ENCODE measurements around the gene KIAA0232.

Gene KIAA0232

DNA sequence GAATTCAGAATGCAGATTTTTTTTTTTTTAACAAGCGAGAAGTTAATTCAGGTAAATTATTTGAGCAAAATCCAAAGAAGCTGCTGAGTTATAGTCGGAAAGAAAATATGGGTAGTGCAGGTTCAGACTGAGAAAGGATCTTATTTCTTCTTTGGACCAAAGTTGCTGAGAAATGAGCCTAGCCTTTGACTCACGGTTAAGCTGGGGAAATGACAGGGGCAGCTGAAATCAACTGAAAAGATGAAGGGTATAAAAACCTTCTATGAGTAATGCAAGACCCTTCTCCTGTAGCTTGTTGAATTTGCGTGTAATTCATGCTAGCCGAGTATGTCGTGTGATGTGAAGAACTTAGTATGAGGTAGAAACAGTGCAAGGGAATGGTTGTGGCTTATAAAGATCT is 63.0 kb downstream of the KIAA0232 start:
- H3K4me3 ChIP-seq (ENCODE audit: insufficient read depth, low read length, poor library complexity, severe bottlenecking) = no peak overlapping the region
- H3K79me2 ChIP-seq (ENCODE audit: insufficient read depth, low read length) = no peaks in the 10 kb centered on the region
- H2AFZ ChIP-seq (ENCODE audit: low read depth, low read length, severe bottlenecking) = no peak overlapping the region
- H4K20me1 ChIP-seq (ENCODE audit: low read depth, low read length) = no peaks in the 10 kb centered on the region
- no peak overlapping the region for H3K9ac ChIP-seq (ENCODE audit: low read length)
- no peak overlapping the region for H3K4me2 ChIP-seq (ENCODE audit: low read depth, low read length, poor library complexity, severe bottlenecking)
- H3K27ac ChIP-seq (ENCODE audit: low read depth, low read length) = no peak overlapping the region
- no peaks in the 10 kb centered on the region for H3K9me2 ChIP-seq (replicated peaks; ENCODE audit: insufficient read depth, low read length)
- no peaks in the 10 kb centered on the region for H3K27me3 ChIP-seq (ENCODE audit: low read length)
- no peaks in the 10 kb centered on the region for H3K36me3 ChIP-seq (ENCODE audit: low read length)
- TF ChIP-seq, protein P1, sequence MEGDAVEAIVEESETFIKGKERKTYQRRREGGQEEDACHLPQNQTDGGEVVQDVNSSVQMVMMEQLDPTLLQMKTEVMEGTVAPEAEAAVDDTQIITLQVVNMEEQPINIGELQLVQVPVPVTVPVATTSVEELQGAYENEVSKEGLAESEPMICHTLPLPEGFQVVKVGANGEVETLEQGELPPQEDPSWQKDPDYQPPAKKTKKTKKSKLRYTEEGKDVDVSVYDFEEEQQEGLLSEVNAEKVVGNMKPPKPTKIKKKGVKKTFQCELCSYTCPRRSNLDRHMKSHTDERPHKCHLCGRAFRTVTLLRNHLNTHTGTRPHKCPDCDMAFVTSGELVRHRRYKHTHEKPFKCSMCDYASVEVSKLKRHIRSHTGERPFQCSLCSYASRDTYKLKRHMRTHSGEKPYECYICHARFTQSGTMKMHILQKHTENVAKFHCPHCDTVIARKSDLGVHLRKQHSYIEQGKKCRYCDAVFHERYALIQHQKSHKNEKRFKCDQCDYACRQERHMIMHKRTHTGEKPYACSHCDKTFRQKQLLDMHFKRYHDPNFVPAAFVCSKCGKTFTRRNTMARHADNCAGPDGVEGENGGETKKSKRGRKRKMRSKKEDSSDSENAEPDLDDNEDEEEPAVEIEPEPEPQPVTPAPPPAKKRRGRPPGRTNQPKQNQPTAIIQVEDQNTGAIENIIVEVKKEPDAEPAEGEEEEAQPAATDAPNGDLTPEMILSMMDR (IDR thresholded peaks at IDR 0.05; ENCODE audit: insufficient read depth, low read length, poor library complexity, severe bottlenecking) = no peak
- H3F3A ChIP-seq (ENCODE audit: insufficient read depth) = peaks cover 5% of the 10 kb centered on the region; the same call in 1 of the 2 replicates
- no peaks in the 10 kb centered on the region for H3K9me3 ChIP-seq (ENCODE audit: insufficient read depth, low read length)

DNA sequence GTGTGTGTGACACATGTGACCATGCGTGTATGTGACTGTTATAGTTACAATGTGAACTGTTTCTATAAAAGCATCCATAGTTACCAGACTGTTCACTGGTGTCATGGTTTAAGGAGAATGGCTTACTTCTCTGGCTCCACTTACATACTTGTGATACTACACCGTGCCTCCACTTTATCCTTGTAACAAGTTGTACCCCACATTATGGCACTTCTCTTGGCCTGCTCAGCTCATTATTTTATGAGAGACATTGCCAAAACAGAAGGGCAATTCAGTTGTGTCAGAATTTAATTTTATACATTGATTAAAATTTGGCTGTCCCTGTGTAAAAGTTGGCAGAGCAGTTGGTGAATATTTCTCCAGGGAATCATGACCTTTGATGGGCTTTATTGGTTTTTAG is 64.7 kb downstream of the KIAA0232 start:
- no peaks in the 10 kb centered on the region for H3K79me2 ChIP-seq (ENCODE audit: insufficient read depth, low read length)
- peaks cover under 1% of the 10 kb centered on the region; the same call in 1 of the 2 replicates for H3F3A ChIP-seq (ENCODE audit: insufficient read depth)
- H4K20me1 ChIP-seq (ENCODE audit: low read depth, low read length) = no peaks in the 10 kb centered on the region
- H3K9me3 ChIP-seq (ENCODE audit: insufficient read depth, low read length) = no peaks in the 10 kb centered on the region
- H2AFZ ChIP-seq (ENCODE audit: low read depth, low read length, severe bottlenecking) = no peak overlapping the region
- TF ChIP-seq, protein P1 (IDR thresholded peaks at IDR 0.05; ENCODE audit: insufficient read depth, low read length, poor library complexity, severe bottlenecking) = no peak
- TF ChIP-seq EZH2phosphoT487 (conservative IDR thresholded peaks at IDR 0.05; ENCODE audit: low read length) = no peak
- no peak overlapping the region for H3K4me3 ChIP-seq (ENCODE audit: insufficient read depth, low read length, poor library complexity, severe bottlenecking)
- H3K9ac ChIP-seq (ENCODE audit: low read length) = no peak overlapping the region
- no peak overlapping the region for H3K27ac ChIP-seq (ENCODE audit: low read depth, low read length)
- peaks cover 4% of the 10 kb centered on the region; the same call in 1 of the 2 replicates for H3K36me3 ChIP-seq (ENCODE audit: low read length)
- H3K4me2 ChIP-seq (ENCODE audit: low read depth, low read length, poor library complexity, severe bottlenecking) = no peak overlapping the region
- H3K27me3 ChIP-seq (ENCODE audit: low read length) = no peaks in the 10 kb centered on the region
- no peaks in the 10 kb centered on the region for H3K9me2 ChIP-seq (replicated peaks; ENCODE audit: insufficient read depth, low read length)

DNA sequence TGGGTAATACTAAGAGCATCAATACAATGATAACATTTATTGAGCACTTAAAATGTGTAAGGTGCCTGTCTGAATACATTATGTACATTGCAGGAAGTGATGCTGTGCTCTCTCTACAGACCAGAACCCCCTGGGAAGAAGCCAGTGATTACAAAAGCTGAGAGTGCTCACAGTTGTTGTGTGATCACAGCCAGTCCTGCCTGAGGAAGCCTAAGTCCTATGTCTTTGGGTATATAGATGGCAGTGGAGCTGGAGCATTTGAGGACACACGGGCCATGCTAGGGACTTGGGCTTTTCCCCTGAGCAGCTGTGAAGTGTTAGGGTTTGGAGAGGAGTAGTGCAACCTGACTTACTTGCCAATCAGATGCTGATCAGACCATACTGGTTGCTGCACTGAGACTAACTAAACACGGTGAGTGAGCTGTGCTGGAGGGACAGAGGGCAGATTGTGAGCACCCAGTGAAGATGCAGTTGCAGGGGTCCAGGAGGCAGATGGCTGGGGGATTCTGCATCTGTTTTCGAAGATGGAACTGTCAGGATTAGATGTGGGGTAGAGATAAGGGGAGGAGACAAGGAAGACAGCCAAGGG is 66.3 kb downstream of the KIAA0232 start:
- no peaks in the 10 kb centered on the region for H3K27me3 ChIP-seq (ENCODE audit: low read length)
- no peaks in the 10 kb centered on the region for H3F3A ChIP-seq (ENCODE audit: insufficient read depth)
- H3K9ac ChIP-seq (ENCODE audit: low read length) = no peak overlapping the region
- H3K4me2 ChIP-seq (ENCODE audit: low read depth, low read length, poor library complexity, severe bottlenecking) = no peak overlapping the region
- H3K27ac ChIP-seq (ENCODE audit: low read depth, low read length) = no peak overlapping the region
- TF ChIP-seq EZH2phosphoT487 (conservative IDR thresholded peaks at IDR 0.05; ENCODE audit: low read length) = no peak
- no peak overlapping the region for H3K4me3 ChIP-seq (ENCODE audit: insufficient read depth, low read length, poor library complexity, severe bottlenecking)
- H3K9me3 ChIP-seq (ENCODE audit: insufficient read depth, low read length) = no peaks in the 10 kb centered on the region; the same call in 1 of the 2 replicates
- no peaks in the 10 kb centered on the region for H4K20me1 ChIP-seq (ENCODE audit: low read depth, low read length)
- no peaks in the 10 kb centered on the region for H3K79me2 ChIP-seq (ENCODE audit: insufficient read depth, low read length)
- no peak overlapping the region for H2AFZ ChIP-seq (ENCODE audit: low read depth, low read length, severe bottlenecking)
- H3K36me3 ChIP-seq (ENCODE audit: low read length) = peaks cover 4% of the 10 kb centered on the region; the same call in 1 of the 2 replicates
- no peaks in the 10 kb centered on the region for H3K9me2 ChIP-seq (replicated peaks; ENCODE audit: insufficient read depth, low read length)

DNA sequence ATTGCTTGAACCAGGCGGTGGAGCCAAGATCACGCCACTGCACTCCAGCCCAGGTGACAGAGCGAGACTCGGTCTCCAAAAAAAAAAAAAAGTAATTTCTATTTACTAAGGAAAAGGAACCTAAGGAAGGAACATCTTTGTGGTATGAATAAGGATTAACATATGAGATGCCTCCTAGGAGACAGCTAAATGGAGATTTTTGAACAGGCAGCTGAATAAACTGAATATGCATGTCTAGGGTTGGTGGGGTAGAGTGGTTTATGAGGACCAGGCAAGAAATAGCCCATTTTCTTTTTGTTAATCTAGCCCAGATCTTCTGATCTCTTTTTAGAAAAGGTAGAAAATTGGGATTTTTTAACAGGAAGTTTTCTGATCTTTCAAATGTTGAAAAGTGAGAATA is 67.2 kb downstream of the KIAA0232 start:
- no peaks in the 10 kb centered on the region for H4K20me1 ChIP-seq (ENCODE audit: low read depth, low read length)

More for the DNA sequence above, 67.2 kb downstream of the KIAA0232 start:
- TF ChIP-seq, protein P1 (IDR thresholded peaks at IDR 0.05; ENCODE audit: insufficient read depth, low read length, poor library complexity, severe bottlenecking) = no peak
- TF ChIP-seq EZH2phosphoT487 (conservative IDR thresholded peaks at IDR 0.05; ENCODE audit: low read length) = no peak
- Histone ChIP-seq H3K36me3 (ENCODE audit: low read length) (peaks cover 4% of the 10 kb centered on the region; the same call in 1 of the 2 replicates), H3K27ac (ENCODE audit: low read depth, low read length) (no peak overlapping the region), H2AFZ (ENCODE audit: low read depth, low read length, severe bottlenecking) (no peak overlapping the region), H3K9me3 (ENCODE audit: insufficient read depth, low read length) (no peaks in the 10 kb centered on the region; the same call in 1 of the 2 replicates), H3K4me2 (ENCODE audit: low read depth, low read length, poor library complexity, severe bottlenecking) (no peak overlapping the region), H3K79me2 (ENCODE audit: insufficient read depth, low read length) (no peaks in the 10 kb centered on the region), H3F3A (ENCODE audit: insufficient read depth) (no peaks in the 10 kb centered on the region), H3K4me3 (ENCODE audit: insufficient read depth, low read length, poor library complexity, severe bottlenecking) (no peak overlapping the region), H3K9me2 (replicated peaks; ENCODE audit: insufficient read depth, low read length) (no peaks in the 10 kb centered on the region), H3K9ac (ENCODE audit: low read length) (no peak overlapping the region), H3K27me3 (ENCODE audit: low read length) (no peaks in the 10 kb centered on the region)

Measured in SU-DHL-6 (cell line).